NB4 (cell line): Measurements from ENCODE around the gene ZNF827.

ENCODE experiments used
- CTCF ChIP-seq: IDR thresholded peaks from one replicate; pipeline ENCODE4 v1.5.1; 2012; ENCODE audit warnings: low read depth, low read length
- MAX ChIP-seq: IDR thresholded peaks from 2 replicates; pipeline ENCODE4 v1.6.1; 2011; ENCODE audit warnings: low read depth, low read length
- POLR2A ChIP-seq: IDR thresholded peaks from 2 replicates; pipeline ENCODE4 v1.6.1; 2011; ENCODE audit warnings: mild to moderate bottlenecking; ENCODE audit not compliant: insufficient read length; ENCODE audit errors: extremely low read depth

- no peak for TF ChIP-seq CTCF
- no peak for TF ChIP-seq POLR2A
- TF ChIP-seq MAX = no peak
Measured at GRCh38 chr4:145776208-145776607, 162.4 kb downstream of the ZNF827 start.
